HepG2 (cell line): Measurements from ENCODE around the gene ALPK3. TPM values are rescaled to one million over a fixed set of nuclear protein-coding genes. Genes with fewer than 3 reads are reported as not detected.

Experiments used
- ATAC-seq: fragments of 200-7000 bp; cut with Tn5 transposase; 3 replicates; pipeline ENCODE4 v1.9.1; 2020; ENCODE audit warnings: mild to moderate bottlenecking, moderate library complexity
- BruUV-seq: library from RNA; stranded (reverse); fragments of 400-500 nt; replicated peaks from 2 replicates; lab custom pipeline; 2021; lab: Mats Ljungman, UMichigan
- CTCF ChIA-PET: fragments of 300-600 bp; formaldehyde crosslinking; extraction: SDS; loops from one replicate; lab custom pipeline; 2021; ENCODE audit warnings: low total read pairs, inconsistent platforms, low intra/inter-chr PET ratio; lab: Yijun Ruan, JAX
- POLR2A ChIA-PET: fragments of 350-600 bp; sonication (Branson Sonifier 250); formaldehyde crosslinking; loops from one replicate; lab custom pipeline; 2020; ENCODE audit warnings: antibody characterized with exemption, inconsistent platforms; lab: Yijun Ruan, JAX
- DNase-seq: peaks from one replicate; pipeline ENCODE4 v3.0.0-alpha.2; 2015; ENCODE audit warnings: low spot score
- FAIRE-seq: peaks from 3 replicates; lab custom pipeline; 2011; peaks lifted over from hg19 to GRCh38; lab: Jason Lieb, UNC
- H2AFZ ChIP-seq: one replicate; pipeline ENCODE4 v1.6.1; 2011; ENCODE audit warnings: low read length, inconsistent platforms
- H3K27ac ChIP-seq: fragments of 300-600 bp; 3 replicates; pipeline ENCODE4 v1.8.0; 2011; ENCODE audit warnings: mixed run types, mild to moderate bottlenecking, mixed read lengths, low read length, inconsistent platforms; ENCODE audit not compliant: insufficient read depth; ENCODE audit errors: extremely low read length
- H3K27me3 ChIP-seq, 2 experiments: fragments of 200-600 bp in 1 of 2; 2 replicates in 1 of 2; 3 replicates in 1 of 2; pipeline versions ENCODE4 v1.6.0 to v1.8.0; 2011; ENCODE audit warnings: low read length in 2 of 2, mild to moderate bottlenecking in 2 of 2, moderate library complexity in 2 of 2, inconsistent platforms in 1 of 2; ENCODE audit not compliant: insufficient read depth in 2 of 2, control insufficient read depth in 1 of 2
- H3K36me3 ChIP-seq, 2 experiments: fragments of 200-600 bp in 1 of 2; replicated peaks in 1 of 2; 2 replicates in 1 of 2; 3 replicates in 1 of 2; pipeline versions ENCODE4 v1.5.1 to v1.8.0; 2011; ENCODE audit warnings: low read length in 2 of 2, inconsistent platforms in 1 of 2; ENCODE audit not compliant: insufficient read depth in 2 of 2, control insufficient read depth in 1 of 2
- H3K4me1 ChIP-seq: 2 replicates; pipeline ENCODE4 v1.5.1; 2012; ENCODE audit warnings: low read length, inconsistent platforms; ENCODE audit not compliant: insufficient read depth
- H3K4me2 ChIP-seq: 2 replicates; pipeline ENCODE4 v1.6.0; 2011; ENCODE audit warnings: low read depth, low read length, inconsistent platforms
- H3K4me3 ChIP-seq, 3 experiments: fragments of 200-600 bp in 1 of 3; sonication (generic), shearing (Covaris generic) in 1 of 3; replicated peaks in 1 of 3; 2 replicates each; pipeline ENCODE4 v1.5.1; 2011 to 2016; ENCODE audit warnings: low read length in 3 of 3, inconsistent platforms in 2 of 3, low read depth in 2 of 3, mild to moderate bottlenecking in 2 of 3, control low read depth in 1 of 3, mixed read lengths in 1 of 3; ENCODE audit not compliant: insufficient read depth in 1 of 3
- H3K79me2 ChIP-seq: one replicate; pipeline ENCODE4 v1.6.1; 2011; ENCODE audit warnings: low read length, inconsistent platforms; ENCODE audit not compliant: insufficient read depth
- H3K9ac ChIP-seq: 2 replicates; pipeline ENCODE4 v1.6.0; 2011; ENCODE audit warnings: mild to moderate bottlenecking, low read depth, low read length, inconsistent platforms; ENCODE audit not compliant: insufficient read depth
- H3K9me3 ChIP-seq: 2 replicates; pipeline ENCODE4 v1.5.1; 2012; ENCODE audit warnings: mild to moderate bottlenecking, low read length
- H4K20me1 ChIP-seq: 2 replicates; pipeline ENCODE4 v1.6.0; 2011; ENCODE audit warnings: inconsistent platforms, mild to moderate bottlenecking, low read length, moderate library complexity; ENCODE audit not compliant: insufficient read depth
- ATF6 ChIP-seq: sonication (generic); formaldehyde crosslinking; conservative IDR thresholded peaks from 2 replicates; pipeline ENCODE4 v1.4.0; 2020; ENCODE audit warnings: missing genetic modification reagents
- KAT2B ChIP-seq: fragments of 150-350 bp; IDR thresholded peaks from 2 replicates; pipeline ENCODE4 v1.6.1; 2014; ENCODE audit warnings: low read depth, low read length, borderline replicate concordance
- KLF12 ChIP-seq: sonication (generic); formaldehyde crosslinking; IDR thresholded peaks from 2 replicates; pipeline ENCODE4 v1.4.0; 2020; ENCODE audit warnings: missing genetic modification reagents, borderline replicate concordance
- MLLT10 ChIP-seq: sonication (generic); formaldehyde crosslinking; IDR thresholded peaks from 2 replicates; pipeline ENCODE4 v1.4.0; 2020; ENCODE audit warnings: missing genetic modification reagents
- MXD4 ChIP-seq: IDR thresholded peaks from 2 replicates; pipeline ENCODE4 v1.6.1; 2016; ENCODE audit warnings: mild to moderate bottlenecking, missing biosample characterization, missing genetic modification reagents
- NR2F2 ChIP-seq: IDR thresholded peaks from 2 replicates; pipeline ENCODE4 v1.6.1; 2012; ENCODE audit warnings: low read depth, inconsistent platforms, borderline replicate concordance
- PHF5A ChIP-seq: IDR thresholded peaks from one replicate; pipeline ENCODE4 v1.6.1; 2018; ENCODE audit warnings: low read depth, missing genetic modification reagents; ENCODE audit not compliant: unreplicated experiment
- PPARG ChIP-seq: conservative IDR thresholded peaks from 2 replicates; pipeline ENCODE4 v1.6.1; 2016; ENCODE audit warnings: missing biosample characterization, missing genetic modification reagents
- RFX1 ChIP-seq: fragments of 450-650 bp; IDR thresholded peaks from 2 replicates; pipeline ENCODE4 v1.6.1; 2017
- RORA ChIP-seq: sonication (generic); formaldehyde crosslinking; IDR thresholded peaks from 2 replicates; pipeline ENCODE4 v1.5.0; 2020; ENCODE audit warnings: mild to moderate bottlenecking, missing genetic modification reagents, moderate library complexity
- SMC3 ChIP-seq: IDR thresholded peaks from 2 replicates; pipeline ENCODE4 v1.6.1; 2011; ENCODE audit warnings: low read length, improper control_type of control experiment
- SOX5 ChIP-seq: IDR thresholded peaks from 2 replicates; pipeline ENCODE4 v1.6.1; 2016; ENCODE audit warnings: borderline replicate concordance
- THAP11 ChIP-seq: IDR thresholded peaks from 2 replicates; pipeline ENCODE4 v1.6.1; 2016; ENCODE audit warnings: missing biosample characterization, missing genetic modification reagents
- THAP7 ChIP-seq: sonication (generic); formaldehyde crosslinking; IDR thresholded peaks from 2 replicates; pipeline ENCODE4 v1.8.1; 2023; ENCODE audit warnings: mild to moderate bottlenecking, missing genetic modification reagents
- ZNF382 ChIP-seq: sonication (generic); formaldehyde crosslinking; IDR thresholded peaks from 2 replicates; pipeline ENCODE4 v1.5.0; 2020; ENCODE audit warnings: missing genetic modification reagents, mild to moderate bottlenecking, borderline replicate concordance
- ZNF503 ChIP-seq: sonication (generic); formaldehyde crosslinking; IDR thresholded peaks from 2 replicates; pipeline ENCODE4 v1.4.0; 2020; ENCODE audit warnings: missing genetic modification reagents
- ZNF576 ChIP-seq: sonication (generic); formaldehyde crosslinking; IDR thresholded peaks from 2 replicates; pipeline ENCODE4 v1.4.0; 2020; ENCODE audit warnings: mild to moderate bottlenecking, missing genetic modification reagents
- ZNF644 ChIP-seq: IDR thresholded peaks from 2 replicates; pipeline ENCODE4 v1.6.1; 2016; ENCODE audit warnings: low read depth
- WGBS: methylation state at CpG from one replicate; pipeline ENCODE4 v1.1.6; 2017; ENCODE audit warnings: low lambda C conversion rate; 5-methylcytosine and 5-hydroxymethylcytosine counted together
- in situ Hi-C: cut with HindIII; loops from 2 replicates; pipeline ENCODE4 v1.10.0; 2017; ENCODE audit warnings: low pct_unique_long_range_greater_than_20kb; ENCODE audit not compliant: extremely low pct_ligation_motif_present
- intact Hi-C: fragments of 100-400 bp; cut with micrococcal nuclease; formaldehyde crosslinking; loops from one replicate; pipeline ENCODE4 v1.10.0; 2022; ENCODE audit not compliant: unreplicated experiment
- polyA plus RNA-seq, 8 experiments: library from polyadenylated mRNA; depleted of rRNA in 3 of 8; stranded (reverse) in 7 of 8; unstranded in 1 of 8; fragments of >200 nt; fragmentation: Illumina TruSeq in 4 of 8; extraction: Trizol in 4 of 8; gene quantifications; 2 replicates each; pipeline versions ENCODE4 v1.2.1 to v1.2.3, GENCODE V29; 2011 to 2016; ENCODE audit warnings: low read depth in 4 of 8, missing spikeins in 1 of 8, mixed read lengths in 1 of 8; ENCODE audit not compliant: insufficient read depth in 1 of 8
- total RNA-seq, 5 experiments: library from RNA; depleted of rRNA; stranded (reverse); fragments of >200 nt; fragmentation: Illumina TruSeq; extraction: Trizol; gene quantifications; 2 replicates each; pipeline ENCODE4 v1.2.3, GENCODE V29; 2016; ENCODE audit warnings: low read depth in 1 of 5
- TF ChIP-seq, protein P1 (sequence below): sonication (generic); formaldehyde crosslinking; IDR thresholded peaks from 2 replicates; pipeline ENCODE4 v1.4.0; 2020; ENCODE audit warnings: missing genetic modification reagents, borderline replicate concordance

Gene ALPK3
- total and polyA plus RNA-seq, 2 of the 13 experiments (the other 11 are each of a cell fraction or from before 2014, with no cell fraction given), result 0.04 to 0.42 TPM

- 45% methylated on average over 4 of the region's 4 CpGs for WGBS
- ChIA-PET CTCF (no interaction called here), POLR2A (no interaction called here)
- no peaks in the 10 kb centered on the region for H3K27me3 ChIP-seq
- in situ Hi-C loops, result no loop called here
- intact Hi-C loops, result no loop called here
- H3K27ac ChIP-seq, result no peak overlapping the region
- H3K9me3 ChIP-seq, result no peaks in the 10 kb centered on the region
- FAIRE-seq, result no peak
- no peak overlapping the region for H3K4me3 ChIP-seq
- H2AFZ ChIP-seq, result no peak overlapping the region
- no TSS peak for BruUV-seq
- no peaks in the 10 kb centered on the region for H3K36me3 ChIP-seq
- H3K79me2 ChIP-seq, result no peaks in the 10 kb centered on the region
- H4K20me1 ChIP-seq, result no peaks in the 10 kb centered on the region
- no peak for DNase-seq
- no peak overlapping the region for H3K4me2 ChIP-seq
- ATAC-seq, result no peak
- no peak overlapping the region for H3K9ac ChIP-seq
- no peaks in the 10 kb centered on the region; the same call in 1 of the 2 replicates for H3K4me1 ChIP-seq
- TF ChIP-seq MXD4 (CRISPR knock-in tag) (no peak), ZNF503 (no peak), ATF6 (no peak), PHF5A (CRISPR knock-in tag) (no peak), KLF12 (no peak), SMC3 (no peak), PPARG (CRISPR knock-in tag) (no peak), THAP11 (CRISPR knock-in tag) (no peak), RFX1 (no peak), ZNF576 (CRISPR knock-in tag) (no peak), ZNF644 (CRISPR knock-in tag) (no peak), RORA (no peak), SOX5 (CRISPR knock-in tag) (no peak), NR2F2 (no peak), ZNF382 (no peak), THAP7 (CRISPR knock-in tag) (no peak), KAT2B (no peak), MLLT10 (CRISPR knock-in tag) (no peak)
- TF ChIP-seq, protein P1, sequence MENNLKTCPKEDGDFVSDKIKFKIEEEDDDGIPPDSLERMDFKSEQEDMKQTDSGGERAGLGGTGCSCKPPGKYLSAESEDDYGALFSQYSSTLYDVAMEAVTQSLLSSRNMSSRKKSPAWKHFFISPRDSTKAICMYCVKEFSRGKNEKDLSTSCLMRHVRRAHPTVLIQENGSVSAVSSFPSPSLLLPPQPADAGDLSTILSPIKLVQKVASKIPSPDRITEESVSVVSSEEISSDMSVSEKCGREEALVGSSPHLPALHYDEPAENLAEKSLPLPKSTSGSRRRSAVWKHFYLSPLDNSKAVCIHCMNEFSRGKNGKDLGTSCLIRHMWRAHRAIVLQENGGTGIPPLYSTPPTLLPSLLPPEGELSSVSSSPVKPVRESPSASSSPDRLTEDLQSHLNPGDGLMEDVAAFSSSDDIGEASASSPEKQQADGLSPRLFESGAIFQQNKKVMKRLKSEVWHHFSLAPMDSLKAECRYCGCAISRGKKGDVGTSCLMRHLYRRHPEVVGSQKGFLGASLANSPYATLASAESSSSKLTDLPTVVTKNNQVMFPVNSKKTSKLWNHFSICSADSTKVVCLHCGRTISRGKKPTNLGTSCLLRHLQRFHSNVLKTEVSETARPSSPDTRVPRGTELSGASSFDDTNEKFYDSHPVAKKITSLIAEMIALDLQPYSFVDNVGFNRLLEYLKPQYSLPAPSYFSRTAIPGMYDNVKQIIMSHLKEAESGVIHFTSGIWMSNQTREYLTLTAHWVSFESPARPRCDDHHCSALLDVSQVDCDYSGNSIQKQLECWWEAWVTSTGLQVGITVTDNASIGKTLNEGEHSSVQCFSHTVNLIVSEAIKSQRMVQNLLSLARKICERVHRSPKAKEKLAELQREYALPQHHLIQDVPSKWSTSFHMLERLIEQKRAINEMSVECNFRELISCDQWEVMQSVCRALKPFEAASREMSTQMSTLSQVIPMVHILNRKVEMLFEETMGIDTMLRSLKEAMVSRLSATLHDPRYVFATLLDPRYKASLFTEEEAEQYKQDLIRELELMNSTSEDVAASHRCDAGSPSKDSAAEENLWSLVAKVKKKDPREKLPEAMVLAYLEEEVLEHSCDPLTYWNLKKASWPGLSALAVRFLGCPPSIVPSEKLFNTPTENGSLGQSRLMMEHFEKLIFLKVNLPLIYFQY (CRISPR knock-in tag), result no peak
Observed at GRCh38 chr15:84898761-84899160, 81.6 kb downstream of the ALPK3 start.
